HG03025 (cell line): ENCODE data around the gene RASA4B.
"Not testable (repeated sequence)": the region's sequence is repeated elsewhere in the genome, so short reads cannot be mapped to it uniquely, and the experiment has no call there.

Experiments
- ATAC-seq: cut with Tn5 transposase; IDR thresholded peaks from one replicate; pipeline ENCODE4 v1.9.1; 2021; ENCODE audit warnings: mild to moderate bottlenecking, moderate library complexity; ENCODE audit not compliant: unreplicated experiment, low FRiP score

Gene RASA4B

GRCh38 chr7:102457352-102457924 is 60.1 kb downstream of the RASA4B start:
- no peak for ATAC-seq

- ATAC-seq = no peak
These were observed 61.2 kb downstream of the RASA4B start for GRCh38 chr7:102456327-102456726.

GRCh38 chr7:102455596-102455995 is 62.0 kb downstream of the RASA4B start:
- ATAC-seq = no peak

GRCh38 chr7:102454932-102455331 is 62.6 kb downstream of the RASA4B start:
- not testable (repeated sequence) for ATAC-seq

GRCh38 chr7:102454468-102454867 is 63.1 kb downstream of the RASA4B start:
- ATAC-seq = no peak

GRCh38 chr7:102453319-102453718 is 64.3 kb downstream of the RASA4B start:
- no peak for ATAC-seq

- ATAC-seq = no peak
These were observed 65.1 kb downstream of the RASA4B start for GRCh38 chr7:102452451-102452850.

- ATAC-seq = no peak
These were observed 66.1 kb downstream of the RASA4B start for GRCh38 chr7:102451371-102452054.

GRCh38 chr7:102450242-102450641 is 67.3 kb downstream of the RASA4B start:
- no peak for ATAC-seq

- ATAC-seq = no peak
These were observed 68.4 kb downstream of the RASA4B start for GRCh38 chr7:102449136-102449535.

- ATAC-seq = no peak
These were observed 70.3 kb downstream of the RASA4B start for GRCh38 chr7:102447311-102447710.

- ATAC-seq = no peak
These were observed 71.0 kb downstream of the RASA4B start for GRCh38 chr7:102446387-102447156.

- ATAC-seq = no peak
These were observed 71.9 kb downstream of the RASA4B start for GRCh38 chr7:102445674-102446071.

- no peak for ATAC-seq
These were observed 72.5 kb downstream of the RASA4B start for GRCh38 chr7:102444961-102445673.

- no peak for ATAC-seq
These were observed 77.4 kb downstream of the RASA4B start for GRCh38 chr7:102439963-102440795.

- ATAC-seq = no peak
These were observed 81.5 kb downstream of the RASA4B start for GRCh38 chr7:102436118-102436517.

- no peak for ATAC-seq
These were observed 83.5 kb downstream of the RASA4B start for GRCh38 chr7:102434039-102434486.

GRCh38 chr7:102433219-102434038 is 84.1 kb downstream of the RASA4B start, which contains the start of gene ORAI2:
ORAI2 (plus strand) TSS chr7:102433575; CDS start chr7:102438957, 5,382 bp downstream.
- ATAC-seq = peak; percentile 53
